HUDEP-2 (cell line): ENCODE results near the gene PFDN1.

Source experiments
- DNase-seq, 76 experiments: peaks; one replicate each; lab custom pipeline; 2025; ENCODE audit not compliant: unreplicated experiment in 76 of 76; lab: John Stamatoyannopoulos, UW

The PFDN1 gene

GRCh38 chr5:140329739-140330481 lies 27.0 kb upstream of the PFDN1 start:
- DNase-seq = no peak

- no peak for DNase-seq
These were observed 25.3 kb upstream of the PFDN1 start for GRCh38 chr5:140328036-140328764.

- no peak for DNase-seq
These were observed 24.7 kb upstream of the PFDN1 start for GRCh38 chr5:140327589-140327988.

- no peak for DNase-seq
These were observed 22.6 kb upstream of the PFDN1 start for GRCh38 chr5:140325486-140325885.

- no peak for DNase-seq
These were observed 21.8 kb upstream of the PFDN1 start for GRCh38 chr5:140324617-140325241.

GRCh38 chr5:140324041-140324600 lies 21.2 kb upstream of the PFDN1 start:
- no peak for DNase-seq

- no peak for DNase-seq
These were observed 20.1 kb upstream of the PFDN1 start for GRCh38 chr5:140322751-140323731.

- DNase-seq = no peak
These were observed 18.9 kb upstream of the PFDN1 start for GRCh38 chr5:140321796-140322195.

GRCh38 chr5:140319833-140320232 lies 16.9 kb upstream of the PFDN1 start:
- no peak for DNase-seq

GRCh38 chr5:140318792-140319191 lies 15.9 kb upstream of the PFDN1 start:
- no peak for DNase-seq

GRCh38 chr5:140317859-140318258 lies 15.0 kb upstream of the PFDN1 start:
- DNase-seq = no peak

GRCh38 chr5:140312791-140313189 lies 9.9 kb upstream of the PFDN1 start:
- no peak for DNase-seq

GRCh38 chr5:140312067-140312790 lies 9.3 kb upstream of the PFDN1 start:
- no peak for DNase-seq

GRCh38 chr5:140311011-140311467 lies 8.1 kb upstream of the PFDN1 start:
- DNase-seq = no peak

GRCh38 chr5:140310434-140310833 lies 7.5 kb upstream of the PFDN1 start:
- DNase-seq = no peak

- DNase-seq = no peak
These were observed 6.9 kb upstream of the PFDN1 start for GRCh38 chr5:140309706-140310249.

- DNase-seq = no peak
These were observed 2.6 kb upstream of the PFDN1 start for GRCh38 chr5:140305471-140305870.

GRCh38 chr5:140303966-140304365 lies 1.1 kb upstream of the PFDN1 start:
- DNase-seq = no peak

- no peak for DNase-seq
These were observed 1.8 kb downstream of the PFDN1 start for GRCh38 chr5:140301136-140301535.
